ENCODE data around the gene GBP5.
"Not testable (repeated sequence)": the region's sequence is repeated elsewhere in the genome, so short reads cannot be mapped to it uniquely, and the experiment has no call there.

The GBP5 gene

GRCh38 chr1:89279011-89279466 lies 6.4 kb upstream of the GBP5 start:
- no peak for DNase-seq

- DNase-seq = no peak
Measured at GRCh38 chr1:89277725-89278124, 5.1 kb upstream of the GBP5 start.

GRCh38 chr1:89276690-89277089 lies 4.0 kb upstream of the GBP5 start:
- no peak for DNase-seq

- DNase-seq = no peak
Measured at GRCh38 chr1:89274411-89274857, 1.8 kb upstream of the GBP5 start.

GRCh38 chr1:89273324-89273778 lies 691 bp upstream of the GBP5 start:
- no peak for DNase-seq

GRCh38 chr1:89271341-89272015 lies 1.2 kb downstream of the GBP5 start:
- DNase-seq = no peak

GRCh38 chr1:89270423-89270822 lies 2.2 kb downstream of the GBP5 start:
- no peak for DNase-seq

- DNase-seq = no peak
Measured at GRCh38 chr1:89269277-89269676, 3.4 kb downstream of the GBP5 start.

- DNase-seq = no peak
Measured at GRCh38 chr1:89262643-89263042, 10.0 kb downstream of the GBP5 start.

GRCh38 chr1:89261926-89262515 lies 10.6 kb downstream of the GBP5 start:
- DNase-seq = peak; percentile 86

- DNase-seq = no peak
Measured at GRCh38 chr1:89260566-89261255, 11.9 kb downstream of the GBP5 start.

GRCh38 chr1:89260042-89260441 lies 12.6 kb downstream of the GBP5 start:
- no peak for DNase-seq

GRCh38 chr1:89259283-89259971 lies 13.2 kb downstream of the GBP5 start:
- no peak for DNase-seq

GRCh38 chr1:89257041-89257440 lies 15.6 kb downstream of the GBP5 start:
- no peak for DNase-seq

GRCh38 chr1:89255581-89255980 lies 17.1 kb downstream of the GBP5 start:
- not testable (repeated sequence) for DNase-seq

GRCh38 chr1:89254658-89255287 lies 17.9 kb downstream of the GBP5 start:
- DNase-seq = peak; percentile 99

GRCh38 chr1:89243046-89243445 lies 29.6 kb downstream of the GBP5 start:
- no peak for DNase-seq

All from DMS79 treated with DMSO at 0.1 percent for 48 hours (cell line).